ENCODE results near the gene MISP.
A peak's percentile ranks its signal among the peaks of the same experiment; 100 is the strongest.

MISP gene

DNA sequence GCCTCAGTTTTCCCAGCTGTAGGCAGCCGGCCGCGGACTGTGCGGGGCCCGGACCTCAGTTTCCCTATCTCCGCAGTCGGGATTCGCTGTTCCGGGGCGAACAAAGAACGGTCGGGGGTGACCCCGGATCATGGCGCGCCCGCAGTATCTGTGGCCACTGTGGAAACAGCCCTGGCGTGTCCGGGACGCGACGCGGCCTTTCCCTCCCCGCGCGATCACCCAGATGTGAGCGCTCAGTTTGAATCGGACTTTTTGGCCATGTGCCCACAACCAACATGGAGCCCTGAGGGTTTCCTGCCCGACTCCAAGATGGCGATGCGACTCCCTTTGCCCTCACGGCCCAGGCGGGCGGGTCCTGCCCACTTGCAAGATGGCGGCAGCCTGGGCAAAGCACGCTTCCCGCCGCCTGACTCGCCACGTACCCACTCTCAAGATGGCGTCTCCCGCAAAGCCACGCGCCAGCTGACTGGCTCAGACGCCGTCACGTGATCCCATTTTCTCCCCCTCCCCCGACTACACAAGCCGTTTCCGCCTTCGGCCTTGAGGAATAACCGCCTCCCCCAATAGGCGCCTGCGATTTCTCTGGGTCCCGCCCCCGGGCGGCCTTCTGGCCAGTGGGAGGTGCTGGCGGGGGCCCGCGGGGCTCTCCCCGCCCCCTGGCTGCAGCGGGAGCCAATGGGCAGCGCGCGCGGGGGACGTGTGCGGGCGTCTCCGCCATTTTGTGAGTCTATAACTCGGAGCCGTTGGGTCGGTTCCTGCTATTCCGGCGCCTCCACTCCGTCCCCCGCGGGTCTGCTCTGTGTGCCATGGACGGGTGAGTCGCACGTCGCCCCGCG, 46.0 kb downstream of the MISP start, which contains the start of gene PTBP1:
PTBP1 (plus strand) TSS at position 761 of the 836 bp plus-strand sequence; CDS start at position 807, 46 bp downstream.
- Histone ChIP-seq H3K27me3 (ENCODE audit: insufficient read depth, low read length) (no peaks in the 10 kb centered on the region), H3K4me1 (ENCODE audit: insufficient read depth, low read length) (peaks cover 13% of the 10 kb centered on the region), H3K36me3 (ENCODE audit: insufficient read depth, low read depth, low read length) (peaks cover 37% of the 10 kb centered on the region), H3K9me3 (ENCODE audit: insufficient read depth, low read depth, low read length) (no peaks in the 10 kb centered on the region), H3K4me3 (ENCODE audit: low read length) (peak within 1 kb of the TSS; percentile 96), H3K27ac (ENCODE audit: low read length) (peak within 1 kb of the TSS; percentile 77), H3K9ac (ENCODE audit: low read depth, low read length) (peak within 1 kb of the TSS; percentile 98)

DNA sequence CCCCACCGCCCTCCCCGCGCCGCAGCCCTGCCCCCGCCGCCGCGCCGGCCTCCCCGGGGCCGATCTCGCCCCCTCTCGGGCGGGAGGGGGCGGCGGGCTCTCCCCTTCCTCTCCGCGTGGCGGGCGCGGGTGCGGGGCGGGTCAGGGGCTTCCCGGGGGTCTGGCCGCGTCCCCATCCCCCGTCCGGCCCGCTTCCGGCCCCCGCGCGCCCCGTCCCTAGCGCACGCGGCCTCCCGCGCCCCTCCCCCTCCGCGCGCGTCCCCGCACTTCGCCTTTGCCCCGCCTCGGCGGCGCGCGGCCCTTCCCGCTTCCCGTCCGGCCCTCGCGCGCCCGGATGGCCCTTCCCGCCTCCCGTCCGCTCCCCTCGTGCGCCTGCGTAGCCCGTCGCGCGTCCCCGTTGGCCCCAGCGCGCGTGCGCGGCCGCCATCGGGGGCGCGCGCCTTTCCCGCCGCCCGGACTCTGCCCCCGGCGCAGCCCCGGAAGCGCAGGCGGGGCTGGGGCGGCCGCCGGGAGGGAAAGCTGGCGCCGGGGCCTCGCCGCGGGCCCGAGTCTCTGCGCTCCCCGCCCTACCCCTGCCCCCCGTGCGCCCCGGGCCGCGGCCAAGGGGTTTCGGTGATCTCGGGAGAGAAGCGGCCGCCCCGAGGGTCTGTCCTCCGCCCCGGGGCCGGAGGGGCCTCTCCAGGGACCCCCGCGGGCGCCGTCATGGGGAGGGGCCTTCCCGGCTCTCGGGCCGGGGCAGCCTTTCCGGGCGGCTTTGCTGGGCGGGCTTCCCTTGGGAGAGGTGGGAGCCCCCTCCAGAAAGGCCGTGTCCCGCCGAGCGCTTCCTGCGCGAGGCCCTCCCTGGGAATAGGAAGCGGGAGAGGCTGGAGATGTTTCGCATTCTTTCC, 46.9 kb downstream of the MISP start:
- Histone ChIP-seq H3K36me3 (ENCODE audit: insufficient read depth, low read depth, low read length) (peaks cover 46% of the 10 kb centered on the region), H3K9ac (ENCODE audit: low read depth, low read length) (peak overlapping the region; percentile 98), H3K27me3 (ENCODE audit: insufficient read depth, low read length) (no peaks in the 10 kb centered on the region), H3K4me3 (ENCODE audit: low read length) (peak overlapping the region; percentile 96), H3K27ac (ENCODE audit: low read length) (peak overlapping the region; percentile 77), H3K9me3 (ENCODE audit: insufficient read depth, low read depth, low read length) (no peaks in the 10 kb centered on the region), H3K4me1 (ENCODE audit: insufficient read depth, low read length) (peaks cover 13% of the 10 kb centered on the region)

DNA sequence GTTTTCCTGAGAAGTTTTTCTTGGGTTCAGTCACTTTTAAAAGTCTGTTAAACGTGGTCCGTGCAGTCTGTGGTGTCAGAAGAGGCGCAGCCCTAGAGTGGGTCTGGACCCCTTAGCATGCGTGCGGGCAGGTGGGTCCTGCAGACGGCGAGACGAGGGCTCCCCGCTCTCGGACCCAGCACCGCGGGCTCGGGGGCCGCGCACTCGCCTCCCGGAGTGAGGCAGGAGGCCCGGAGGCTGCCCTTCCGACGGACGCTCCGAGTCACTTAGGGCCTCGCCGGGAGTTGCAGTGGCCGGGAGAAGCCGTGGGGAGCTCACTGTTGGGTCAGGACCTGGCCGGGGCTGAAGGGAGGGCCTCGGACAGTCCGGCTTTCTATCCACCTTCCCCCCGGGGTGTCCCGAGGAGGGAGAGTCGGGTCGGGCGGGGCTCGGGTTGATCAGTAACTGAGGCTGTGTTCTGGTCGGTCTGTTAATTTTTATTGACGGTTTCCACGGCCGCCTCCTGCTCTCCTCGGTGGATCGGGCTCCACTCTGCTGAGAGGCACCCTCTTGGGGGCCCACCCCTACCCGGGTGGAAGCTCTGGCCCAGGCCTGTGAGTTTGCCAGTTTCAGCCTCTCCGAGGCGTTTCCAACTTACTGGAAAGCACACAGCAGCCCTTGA, 47.6 kb downstream of the MISP start:
- peak overlapping the region; percentile 98 for H3K9ac ChIP-seq (ENCODE audit: low read depth, low read length)
- peak overlapping the region; percentile 77 for H3K27ac ChIP-seq (ENCODE audit: low read length)
- H3K36me3 ChIP-seq (ENCODE audit: insufficient read depth, low read depth, low read length), result peaks cover 54% of the 10 kb centered on the region
- H3K4me3 ChIP-seq (ENCODE audit: low read length), result peak overlapping the region; percentile 96
- H3K27me3 ChIP-seq (ENCODE audit: insufficient read depth, low read length), result no peaks in the 10 kb centered on the region
- peaks cover 13% of the 10 kb centered on the region for H3K4me1 ChIP-seq (ENCODE audit: insufficient read depth, low read length)
- no peaks in the 10 kb centered on the region for H3K9me3 ChIP-seq (ENCODE audit: insufficient read depth, low read depth, low read length)

DNA sequence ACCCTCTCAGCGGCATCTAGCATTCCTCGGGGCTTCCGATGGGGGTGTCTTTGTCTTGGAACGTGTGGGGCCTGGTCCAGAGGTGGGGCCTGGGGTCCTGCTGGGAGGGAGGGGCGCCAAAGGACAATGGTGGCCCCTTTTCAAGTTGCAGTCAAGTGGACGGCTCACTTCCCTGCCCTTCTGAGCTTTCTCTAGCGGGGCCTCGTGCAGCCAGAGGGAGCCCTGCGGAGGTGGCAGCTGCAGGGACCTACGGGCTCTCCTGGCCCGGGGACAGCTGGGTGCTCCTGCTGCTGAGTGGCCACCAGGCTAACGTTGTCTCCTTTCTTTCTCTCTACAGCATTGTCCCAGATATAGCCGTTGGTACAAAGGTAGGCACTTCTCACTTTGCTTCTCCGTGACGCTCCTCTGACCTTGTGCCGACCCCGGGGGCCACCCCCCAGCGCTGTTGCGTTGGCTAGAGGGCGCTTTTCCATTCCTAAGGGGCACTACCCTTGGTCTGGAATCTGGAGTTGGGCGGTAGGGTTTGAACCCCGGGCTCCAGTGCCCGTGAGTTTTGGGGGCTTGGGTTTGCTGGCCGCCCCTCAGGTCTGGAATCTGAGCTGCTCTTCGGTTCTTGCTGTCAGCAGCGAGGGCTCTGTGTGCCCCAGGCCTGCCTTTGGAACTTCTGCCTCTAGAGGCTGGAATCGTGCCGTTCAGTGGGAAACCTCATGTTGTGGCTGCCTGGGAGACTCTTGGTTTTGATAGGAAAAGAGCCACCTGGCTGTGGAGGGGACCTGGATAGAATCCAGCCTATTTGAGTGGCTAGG, 48.4 kb downstream of the MISP start:
- H3K36me3 ChIP-seq (ENCODE audit: insufficient read depth, low read depth, low read length), result peaks cover 61% of the 10 kb centered on the region

DNA sequence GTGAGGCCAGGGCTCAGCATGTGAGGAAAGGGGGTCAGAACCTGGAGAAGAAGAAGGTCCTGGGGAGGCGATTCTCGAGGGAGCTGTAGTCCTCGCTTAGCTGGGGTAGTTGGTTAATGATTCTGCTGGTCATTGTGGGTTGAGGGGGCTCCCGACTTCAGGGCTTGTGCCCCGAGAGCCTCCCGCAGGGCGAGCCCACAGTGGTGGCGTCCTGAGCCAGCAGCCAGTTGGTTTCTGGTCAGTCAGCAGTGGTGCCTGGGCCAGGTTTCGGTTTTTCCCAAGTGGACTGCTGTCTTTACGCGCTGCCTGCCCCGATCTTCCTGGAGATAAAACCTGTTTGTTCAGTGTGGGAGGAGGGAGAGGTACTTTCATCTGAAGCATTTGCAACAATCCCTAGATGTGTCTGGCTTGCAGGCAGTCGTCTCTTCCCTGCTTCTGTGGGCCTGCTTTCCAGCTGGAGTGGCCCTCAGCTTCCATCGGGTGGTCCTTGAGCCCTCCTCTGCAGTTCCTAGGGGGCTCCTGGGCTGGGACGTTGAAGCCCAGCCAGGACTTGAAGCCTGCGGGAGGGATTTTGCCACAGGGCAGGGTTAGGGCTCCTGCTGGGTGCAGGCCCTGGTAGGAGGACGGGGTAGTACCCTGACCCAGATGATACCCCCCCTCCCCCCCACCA, 49.6 kb downstream of the MISP start:
- Histone ChIP-seq H3K4me1 (ENCODE audit: insufficient read depth, low read length) (peaks cover 13% of the 10 kb centered on the region), H3K4me3 (ENCODE audit: low read length) (peak overlapping the region; percentile 96), H3K36me3 (ENCODE audit: insufficient read depth, low read depth, low read length) (peaks cover 73% of the 10 kb centered on the region), H3K27me3 (ENCODE audit: insufficient read depth, low read length) (no peaks in the 10 kb centered on the region), H3K9ac (ENCODE audit: low read depth, low read length) (peak overlapping the region; percentile 41; the same call in 1 of the 2 replicates), H3K9me3 (ENCODE audit: insufficient read depth, low read depth, low read length) (no peaks in the 10 kb centered on the region), H3K27ac (ENCODE audit: low read length) (peak overlapping the region; percentile 36)

More for the DNA sequence above, 48.4 kb downstream of the MISP start:
- Histone ChIP-seq H3K27me3 (ENCODE audit: insufficient read depth, low read length) (no peaks in the 10 kb centered on the region), H3K4me3 (ENCODE audit: low read length) (peak overlapping the region; percentile 96), H3K27ac (ENCODE audit: low read length) (peak overlapping the region; percentile 77), H3K9ac (ENCODE audit: low read depth, low read length) (peak overlapping the region; percentile 98), H3K4me1 (ENCODE audit: insufficient read depth, low read length) (peaks cover 13% of the 10 kb centered on the region), H3K9me3 (ENCODE audit: insufficient read depth, low read depth, low read length) (no peaks in the 10 kb centered on the region)

DNA sequence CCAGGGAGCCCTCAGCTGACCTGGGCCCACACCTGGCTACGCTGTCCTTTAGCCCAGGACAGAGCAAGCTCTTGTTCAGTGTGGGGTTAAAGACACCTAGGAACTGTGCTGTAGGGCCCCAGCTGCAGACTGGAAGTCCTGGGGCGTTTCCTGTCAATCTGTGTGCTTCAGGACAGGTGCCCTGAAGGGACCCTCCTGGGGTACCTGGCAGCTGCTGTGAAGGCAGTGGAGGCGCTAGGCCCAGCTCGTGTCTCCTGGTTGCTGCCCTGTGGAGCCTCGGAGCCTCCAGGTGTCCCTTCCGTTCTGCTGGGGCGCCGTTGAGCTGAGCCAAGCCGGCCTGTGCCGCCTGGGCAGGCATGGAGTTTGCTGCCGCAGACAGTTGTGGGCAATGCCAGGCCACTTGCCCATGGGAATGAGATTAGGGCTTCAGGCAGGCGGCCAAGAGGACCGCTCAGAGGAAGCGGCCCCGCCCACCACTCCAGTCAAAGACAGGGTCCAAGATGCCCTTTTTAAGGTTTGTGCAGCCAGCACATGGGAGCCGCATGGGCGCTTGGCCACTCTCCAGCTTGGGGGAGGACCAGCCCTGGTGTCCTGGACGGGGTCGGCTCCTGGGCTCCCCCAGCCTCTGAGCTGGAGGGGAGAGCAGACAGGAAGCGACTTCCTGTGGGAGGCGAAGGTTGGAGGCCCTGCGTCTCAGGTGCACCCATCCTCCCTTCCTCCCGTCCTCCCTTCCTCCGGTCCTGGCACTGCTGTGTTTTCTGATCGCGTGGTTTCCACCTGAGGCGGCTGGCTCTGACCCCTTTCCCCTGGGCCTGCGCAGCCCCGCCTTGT, 50.3 kb downstream of the MISP start:
- H3K4me1 ChIP-seq (ENCODE audit: insufficient read depth, low read length), result peaks cover 13% of the 10 kb centered on the region
- peaks cover 81% of the 10 kb centered on the region for H3K36me3 ChIP-seq (ENCODE audit: insufficient read depth, low read depth, low read length)
- H3K27ac ChIP-seq (ENCODE audit: low read length), result no peak overlapping the region
- H3K9ac ChIP-seq (ENCODE audit: low read depth, low read length), result 0 out of 2 replicates have a peak overlapping the region, but pooled peaks have one; percentile 51
- H3K4me3 ChIP-seq (ENCODE audit: low read length), result no peak overlapping the region
- H3K27me3 ChIP-seq (ENCODE audit: insufficient read depth, low read length), result no peaks in the 10 kb centered on the region
- H3K9me3 ChIP-seq (ENCODE audit: insufficient read depth, low read depth, low read length), result no peaks in the 10 kb centered on the region

DNA sequence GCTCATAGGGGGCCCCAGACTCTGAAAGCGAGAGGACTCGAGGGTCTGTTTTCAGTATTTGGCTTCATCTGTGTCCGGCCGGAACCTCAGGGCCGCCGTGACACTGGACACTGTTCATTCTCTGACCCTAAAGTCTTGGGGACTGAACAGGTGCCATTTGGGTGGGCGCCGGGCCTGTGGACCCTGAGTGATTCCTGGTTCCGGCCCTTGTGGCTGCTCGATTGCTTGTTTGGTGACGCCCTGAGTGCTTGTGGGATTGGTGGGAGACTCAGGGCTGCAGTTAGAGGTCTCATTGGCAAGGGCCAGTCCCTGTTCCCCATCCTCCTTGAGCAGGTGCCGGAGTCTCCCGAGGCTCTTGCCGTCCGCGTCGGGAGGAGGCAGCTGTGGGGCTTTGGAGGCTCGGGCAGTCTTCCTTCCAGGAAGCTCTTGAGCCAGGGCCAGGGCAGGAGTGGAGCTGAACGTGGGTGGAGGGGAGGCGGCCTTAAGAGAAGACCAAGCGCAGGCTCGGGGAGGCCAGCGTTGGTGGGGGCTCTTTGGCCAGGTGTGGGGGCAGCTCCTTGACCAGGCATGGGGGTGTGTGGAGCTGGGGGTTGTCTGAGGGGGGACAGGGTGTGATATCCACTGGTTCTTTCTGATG, 51.1 kb downstream of the MISP start:
- Histone ChIP-seq H3K9me3 (ENCODE audit: insufficient read depth, low read depth, low read length) (no peaks in the 10 kb centered on the region), H3K4me3 (ENCODE audit: low read length) (no peak overlapping the region), H3K4me1 (ENCODE audit: insufficient read depth, low read length) (peaks cover 13% of the 10 kb centered on the region), H3K27me3 (ENCODE audit: insufficient read depth, low read length) (no peaks in the 10 kb centered on the region), H3K9ac (ENCODE audit: low read depth, low read length) (peak overlapping the region; percentile 51; the same call in 1 of the 2 replicates), H3K27ac (ENCODE audit: low read length) (no peak overlapping the region), H3K36me3 (ENCODE audit: insufficient read depth, low read depth, low read length) (peaks cover 88% of the 10 kb centered on the region)

DNA sequence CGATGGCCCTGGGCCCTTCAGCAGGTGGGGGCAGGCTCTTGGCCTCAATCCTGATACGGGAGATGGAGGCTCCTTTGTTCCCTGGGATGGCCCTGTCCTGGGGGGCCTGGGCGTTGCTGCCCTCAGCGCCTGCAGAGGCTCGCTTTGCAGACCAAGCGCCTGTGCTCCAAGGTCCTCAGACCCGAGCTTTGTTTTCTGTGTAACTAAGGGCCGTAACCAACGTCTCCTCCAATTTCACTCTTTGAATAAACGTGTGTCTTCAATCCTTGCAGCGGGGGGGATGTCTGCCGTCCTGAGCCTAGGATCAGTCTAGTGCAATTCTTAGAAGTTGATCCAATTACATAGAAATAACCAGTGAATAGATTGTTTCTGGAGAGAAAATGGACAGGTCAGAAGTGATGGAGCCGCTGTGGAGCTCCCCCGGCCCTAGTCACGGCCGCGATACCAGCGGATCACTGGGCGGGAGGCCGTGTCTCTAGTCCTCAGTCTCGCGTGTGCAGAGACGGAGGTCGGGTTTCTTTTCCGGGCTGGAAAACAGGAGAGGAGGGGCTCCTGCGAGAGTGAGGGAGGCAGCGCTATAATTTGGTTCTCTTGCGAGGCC, 51.7 kb downstream of the MISP start:
- Histone ChIP-seq H3K27ac (ENCODE audit: low read length) (no peak overlapping the region), H3K36me3 (ENCODE audit: insufficient read depth, low read depth, low read length) (peaks cover 94% of the 10 kb centered on the region), H3K4me1 (ENCODE audit: insufficient read depth, low read length) (peaks cover 13% of the 10 kb centered on the region), H3K27me3 (ENCODE audit: insufficient read depth, low read length) (no peaks in the 10 kb centered on the region), H3K4me3 (ENCODE audit: low read length) (no peak overlapping the region; the same call in 1 of the 2 replicates), H3K9me3 (ENCODE audit: insufficient read depth, low read depth, low read length) (no peaks in the 10 kb centered on the region), H3K9ac (ENCODE audit: low read depth, low read length) (peak overlapping the region; percentile 51)

DNA sequence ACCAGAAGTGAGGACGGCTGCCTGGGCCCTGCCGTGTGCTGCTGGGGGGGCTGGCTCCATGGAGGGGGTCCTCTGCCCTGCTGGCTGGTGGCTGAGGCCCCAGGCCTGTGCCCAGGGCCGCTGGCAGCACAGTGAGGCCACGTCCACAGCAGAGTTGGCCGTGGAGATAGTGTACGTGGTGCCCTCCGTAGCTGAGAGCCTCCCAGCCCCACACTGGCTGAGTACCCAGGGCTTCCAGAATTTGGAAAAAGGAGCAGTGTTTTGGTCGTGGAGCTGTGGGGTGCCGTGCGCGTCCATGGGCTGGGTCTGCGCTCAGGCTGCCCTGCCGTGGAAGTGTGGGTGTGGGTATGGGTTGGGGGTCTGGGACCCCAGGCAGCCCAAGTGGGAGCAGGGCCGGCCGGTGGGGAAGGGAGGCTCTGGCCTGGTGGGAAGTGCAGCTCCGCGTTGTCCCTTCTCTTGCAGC, 52.2 kb downstream of the MISP start:
- Histone ChIP-seq H3K4me1 (ENCODE audit: insufficient read depth, low read length) (peaks cover 13% of the 10 kb centered on the region), H3K9ac (ENCODE audit: low read depth, low read length) (no peak overlapping the region), H3K4me3 (ENCODE audit: low read length) (no peak overlapping the region), H3K9me3 (ENCODE audit: insufficient read depth, low read depth, low read length) (no peaks in the 10 kb centered on the region), H3K27ac (ENCODE audit: low read length) (no peak overlapping the region), H3K36me3 (ENCODE audit: insufficient read depth, low read depth, low read length) (peaks cover 99% of the 10 kb centered on the region), H3K27me3 (ENCODE audit: insufficient read depth, low read length) (no peaks in the 10 kb centered on the region)

Data from iPS-20b (cell line).